H9 (cell line): ENCODE data around the gene MRGPRF. TPM values are rescaled to one million over a fixed set of nuclear protein-coding genes. Genes with fewer than 3 reads are reported as not detected.

Experiments used
- DNase-seq: peaks from one replicate; pipeline ENCODE4 v3.0.0-alpha.2; 2017
- H2AFZ ChIP-seq: one replicate; pipeline ENCODE4 v1.6.1; 2013; ENCODE audit warnings: mild to moderate bottlenecking, low read length, control low read depth, moderate library complexity
- H2AK5ac ChIP-seq: 2 replicates; pipeline ENCODE4 v1.6.1; 2013; ENCODE audit warnings: low read length, control low read depth, mixed read lengths; ENCODE audit not compliant: insufficient read length
- H2BK120ac ChIP-seq: one replicate; pipeline ENCODE4 v1.6.1; 2013; ENCODE audit warnings: low read depth, mild to moderate bottlenecking, low read length, control low read depth, inconsistent platforms; ENCODE audit not compliant: poor library complexity, severe bottlenecking
- H2BK12ac ChIP-seq: 2 replicates; pipeline ENCODE4 v1.6.1; 2013; ENCODE audit warnings: low read length, control low read depth, mixed read lengths, low read depth; ENCODE audit not compliant: insufficient read length
- H2BK15ac ChIP-seq: 2 replicates; pipeline ENCODE4 v1.6.1; 2013; ENCODE audit warnings: low read depth, low read length, control low read depth
- H2BK20ac ChIP-seq: one replicate; pipeline ENCODE4 v1.6.1; 2013; ENCODE audit warnings: low read depth, mild to moderate bottlenecking, low read length, control low read depth, inconsistent platforms; ENCODE audit not compliant: poor library complexity, severe bottlenecking
- H2BK5ac ChIP-seq: 2 replicates; pipeline ENCODE4 v1.6.1; 2013; ENCODE audit warnings: low read length, control low read depth, mixed read lengths; ENCODE audit not compliant: insufficient read length
- H3K14ac ChIP-seq: 2 replicates; pipeline ENCODE4 v1.6.1; 2013; ENCODE audit warnings: low read length, control low read depth; ENCODE audit not compliant: insufficient read depth
- H3K18ac ChIP-seq: 2 replicates; pipeline ENCODE4 v1.6.1; 2013; ENCODE audit warnings: low read depth, mild to moderate bottlenecking, mixed read lengths, low read length, control low read depth; ENCODE audit not compliant: insufficient read length
- H3K23ac ChIP-seq: 2 replicates; pipeline ENCODE4 v1.6.1; 2013; ENCODE audit warnings: low read length, control low read depth, mixed read lengths, low read depth; ENCODE audit not compliant: insufficient read length
- H3K23me2 ChIP-seq: 2 replicates; pipeline ENCODE4 v1.6.1; 2013; ENCODE audit warnings: low read depth, mild to moderate bottlenecking, mixed read lengths, low read length, control low read depth; ENCODE audit not compliant: insufficient read length, poor library complexity, severe bottlenecking
- H3K27ac ChIP-seq: 2 replicates; pipeline ENCODE4 v1.5.1; 2013; ENCODE audit warnings: low read length, control low read depth, mixed read lengths, low read depth; ENCODE audit not compliant: insufficient read length
- H3K27me3 ChIP-seq: 2 replicates; pipeline ENCODE4 v1.6.1; 2013; ENCODE audit warnings: low read length, control low read depth, inconsistent platforms; ENCODE audit not compliant: insufficient read depth
- H3K4ac ChIP-seq: 2 replicates; pipeline ENCODE4 v1.6.1; 2013; ENCODE audit warnings: low read depth, mild to moderate bottlenecking, control low read depth, inconsistent platforms, low read length, moderate library complexity
- H3K4me1 ChIP-seq: 2 replicates; pipeline ENCODE4 v1.6.1; 2013; ENCODE audit warnings: low read length, control low read depth, inconsistent platforms; ENCODE audit not compliant: insufficient read depth
- H3K4me2 ChIP-seq: 2 replicates; pipeline ENCODE4 v1.6.1; 2013; ENCODE audit warnings: low read length, control low read depth, mixed read lengths; ENCODE audit not compliant: insufficient read length, insufficient read depth
- H3K56ac ChIP-seq: 2 replicates; pipeline ENCODE4 v1.6.1; 2013; ENCODE audit warnings: low read depth, mild to moderate bottlenecking, mixed read lengths, low read length, control low read depth; ENCODE audit not compliant: insufficient read length
- H3K79me1 ChIP-seq: 2 replicates; pipeline ENCODE4 v1.6.1; 2013; ENCODE audit warnings: low read depth, mild to moderate bottlenecking, moderate library complexity, low read length, control low read depth, inconsistent platforms; ENCODE audit not compliant: insufficient read depth, poor library complexity, severe bottlenecking
- H3K79me2 ChIP-seq: 2 replicates; pipeline ENCODE4 v1.6.1; 2013; ENCODE audit warnings: low read length, control low read depth, inconsistent platforms; ENCODE audit not compliant: insufficient read depth
- H3K9ac ChIP-seq: 2 replicates; pipeline ENCODE4 v1.6.1; 2013; ENCODE audit warnings: low read length, control low read depth, mixed read lengths; ENCODE audit not compliant: insufficient read length; ENCODE audit errors: extremely low read depth
- H3K9me3 ChIP-seq: one replicate; pipeline ENCODE4 v1.6.1; 2013; ENCODE audit warnings: low read depth, low read length, inconsistent platforms; ENCODE audit not compliant: control insufficient read depth
- H3T11ph ChIP-seq: one replicate; pipeline ENCODE4 v1.6.1; 2013; ENCODE audit warnings: mild to moderate bottlenecking, low read length, control low read depth, inconsistent platforms
- H4K20me1 ChIP-seq: one replicate; pipeline ENCODE4 v1.6.1; 2013; ENCODE audit not compliant: control insufficient read depth, insufficient read length, insufficient read depth
- H4K5ac ChIP-seq: 2 replicates; pipeline ENCODE4 v1.6.1; 2013; ENCODE audit warnings: low read depth, mild to moderate bottlenecking, mixed read lengths, low read length, control low read depth; ENCODE audit not compliant: insufficient read length
- H4K8ac ChIP-seq: replicated peaks from 2 replicates; pipeline ENCODE4 v1.6.1; 2013; ENCODE audit warnings: low read length, control low read depth, mixed read lengths, low read depth; ENCODE audit not compliant: insufficient read length
- H4K91ac ChIP-seq: 2 replicates; pipeline ENCODE4 v1.6.1; 2013; ENCODE audit warnings: low read depth, mild to moderate bottlenecking, moderate library complexity, mixed read lengths, low read length, control low read depth; ENCODE audit not compliant: insufficient read length
- H3K27ac Mint-ChIP-seq, 3 experiments: 2 replicates in 2 of 3; 3 replicates in 1 of 3; pipeline ENCODE4 v1.8.0; 2020 to 2021; ENCODE audit warnings: mixed read lengths in 3 of 3, mild to moderate bottlenecking in 1 of 3, moderate library complexity in 1 of 3
- H3K27me3 Mint-ChIP-seq: 2 replicates; pipeline ENCODE4 v1.8.0; 2021; ENCODE audit warnings: low read depth, mild to moderate bottlenecking, moderate library complexity, mixed read lengths
- H3K36me3 Mint-ChIP-seq, 3 experiments: 2 replicates in 2 of 3; 3 replicates in 1 of 3; pipeline ENCODE4 v1.8.0; 2020 to 2021; ENCODE audit warnings: low read depth in 3 of 3, mixed read lengths in 3 of 3; ENCODE audit not compliant: insufficient read depth in 1 of 3
- H3K4me1 Mint-ChIP-seq, 2 experiments: 2 replicates each; pipeline ENCODE4 v1.8.0; 2020; ENCODE audit warnings: mixed read lengths in 2 of 2
- H3K4me3 Mint-ChIP-seq, 2 experiments: 2 replicates in 1 of 2; 3 replicates in 1 of 2; pipeline ENCODE4 v1.8.0; 2020 to 2021; ENCODE audit warnings: mild to moderate bottlenecking in 2 of 2, mixed read lengths in 2 of 2, moderate library complexity in 1 of 2
- H3K9me3 Mint-ChIP-seq, 2 experiments: 2 replicates in 1 of 2; 3 replicates in 1 of 2; pipeline ENCODE4 v1.8.0; 2020; ENCODE audit warnings: mild to moderate bottlenecking in 2 of 2, mixed read lengths in 2 of 2, moderate library complexity in 1 of 2
- WGBS: extraction: QIAGEN DNeasy Blood & Tissue Kit; methylation state at CpG from one replicate; pipeline ENCODE4 v1.1.7; 2013; ENCODE audit warnings: missing lambda C conversion rate, low lambda C conversion rate, mixed read lengths; ENCODE audit not compliant: insufficient read length; ENCODE audit errors: extremely low coverage; 5-methylcytosine and 5-hydroxymethylcytosine counted together
- total RNA-seq: library from RNA; stranded (reverse); gene quantifications from 2 replicates; pipeline ENCODE4 v1.2.1, GENCODE V29; 2021
- TF ChIP-seq, protein P1 (sequence below): fragments of 200-600 bp; sonication (generic); conservative IDR thresholded peaks from 3 replicates; pipeline ENCODE4 v1.8.0; 2021; ENCODE audit warnings: antibody characterized with exemption, mild to moderate bottlenecking

The MRGPRF gene
- total RNA-seq, 1 experiment from 2014 or later = 4.0 TPM

- DNase-seq = no peak
- no peak overlapping the region for H3K4me3 Mint-ChIP-seq
- Histone ChIP-seq H2BK5ac (no peak overlapping the region), H2BK15ac (no peak overlapping the region), H3K4ac (no peak overlapping the region), H4K8ac (no peak overlapping the region), H3K4me2 (no peak overlapping the region), H3K79me2 (no peaks in the 10 kb centered on the region), H3K27me3 (no peaks in the 10 kb centered on the region), H3K9ac (no peak overlapping the region), H2BK20ac (no peak overlapping the region), H3K27ac (no peak overlapping the region), H3K9me3 (no peaks in the 10 kb centered on the region), H2BK120ac (no peak overlapping the region), H3K23ac (no peak overlapping the region), H3T11ph (no peak overlapping the region), H3K79me1 (no peaks in the 10 kb centered on the region), H4K91ac (no peak overlapping the region), H4K5ac (no peak overlapping the region), H4K20me1 (no peaks in the 10 kb centered on the region), H3K56ac (no peak overlapping the region), H2AK5ac (no peak overlapping the region), H2BK12ac (no peak overlapping the region), H2AFZ (no peak overlapping the region), H3K23me2 (no peaks in the 10 kb centered on the region), H3K18ac (no peak overlapping the region), H3K4me1 (no peaks in the 10 kb centered on the region; the same call in 1 of the 2 replicates), H3K14ac (no peak overlapping the region)
- TF ChIP-seq, protein P1, sequence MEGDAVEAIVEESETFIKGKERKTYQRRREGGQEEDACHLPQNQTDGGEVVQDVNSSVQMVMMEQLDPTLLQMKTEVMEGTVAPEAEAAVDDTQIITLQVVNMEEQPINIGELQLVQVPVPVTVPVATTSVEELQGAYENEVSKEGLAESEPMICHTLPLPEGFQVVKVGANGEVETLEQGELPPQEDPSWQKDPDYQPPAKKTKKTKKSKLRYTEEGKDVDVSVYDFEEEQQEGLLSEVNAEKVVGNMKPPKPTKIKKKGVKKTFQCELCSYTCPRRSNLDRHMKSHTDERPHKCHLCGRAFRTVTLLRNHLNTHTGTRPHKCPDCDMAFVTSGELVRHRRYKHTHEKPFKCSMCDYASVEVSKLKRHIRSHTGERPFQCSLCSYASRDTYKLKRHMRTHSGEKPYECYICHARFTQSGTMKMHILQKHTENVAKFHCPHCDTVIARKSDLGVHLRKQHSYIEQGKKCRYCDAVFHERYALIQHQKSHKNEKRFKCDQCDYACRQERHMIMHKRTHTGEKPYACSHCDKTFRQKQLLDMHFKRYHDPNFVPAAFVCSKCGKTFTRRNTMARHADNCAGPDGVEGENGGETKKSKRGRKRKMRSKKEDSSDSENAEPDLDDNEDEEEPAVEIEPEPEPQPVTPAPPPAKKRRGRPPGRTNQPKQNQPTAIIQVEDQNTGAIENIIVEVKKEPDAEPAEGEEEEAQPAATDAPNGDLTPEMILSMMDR = no peak
- H3K9me3 Mint-ChIP-seq = no peaks in the 10 kb centered on the region; a peak in 1 of 5 replicates
- H3K27me3 Mint-ChIP-seq = no peaks in the 10 kb centered on the region
- H3K36me3 Mint-ChIP-seq = no peaks in the 10 kb centered on the region
- no CpG with 5 or more reads among the region's 8 CpGs for WGBS
- H3K27ac Mint-ChIP-seq = no peak overlapping the region
- H3K4me1 Mint-ChIP-seq = peaks cover 0 to 5% of the 10 kb centered on the region in 2 experiments; a peak in 1 of 4 replicates
Observed at GRCh38 chr11:68961245-68961644, 51.8 kb downstream of the MRGPRF start.
